ENCODE measurements around the gene ZC3H12D.
"Not testable (repeated sequence)": the region's sequence is repeated elsewhere in the genome, so short reads cannot be mapped to it uniquely, and the experiment has no call there.

Gene ZC3H12D

GRCh38 chr6:149484733-149485700 lies at the start of gene ZC3H12D:
TSS of gene ZC3H12D (minus strand) at chr6:149485014. CDS start at chr6:149474543, 10,471 bp downstream.
- Mint-ChIP-seq H3K9me3 (no peaks in the 10 kb centered on the region), H3K27ac (peak within 1 kb of the TSS; percentile 98), H3K27me3 (no peaks in the 10 kb centered on the region), H3K36me3 (peaks cover 11 to 12% of the 10 kb centered on the region in 2 donors), H3K4me1 (peaks cover 58 to 91% of the 10 kb centered on the region in 2 donors), H3K4me3 (peak within 1 kb of the TSS; percentile 91)
- ATAC-seq (replicated peaks) (peak; percentile 56 to 62), DNase-seq (peak; percentile 79)

GRCh38 chr6:149529650-149530049 lies 44.8 kb upstream of the ZC3H12D start:
- Mint-ChIP-seq H3K4me1 (peaks cover 13 to 17% of the 10 kb centered on the region in 2 donors), H3K9me3 (no peaks in the 10 kb centered on the region), H3K4me3 (peak overlapping the region in 1 of 2 donors; percentile 50), H3K36me3 (peaks cover 29 to 36% of the 10 kb centered on the region in 2 donors), H3K27me3 (no peaks in the 10 kb centered on the region), H3K27ac (peak overlapping the region; percentile 15)
- DNase-seq (no peak), ATAC-seq (replicated peaks) (peak; percentile 43 to 63)

- Mint-ChIP-seq H3K27ac (no peak overlapping the region), H3K9me3 (no peaks in the 10 kb centered on the region), H3K27me3 (no peaks in the 10 kb centered on the region), H3K4me3 (no peak overlapping the region), H3K36me3 (peaks cover 18 to 41% of the 10 kb centered on the region in 2 donors), H3K4me1 (peaks cover 10 to 12% of the 10 kb centered on the region in 2 donors)
- ATAC-seq (replicated peaks) (no peak), DNase-seq (no peak)
Observed at GRCh38 chr6:149515494-149515893, 30.7 kb upstream of the ZC3H12D start.

- no peak for DNase-seq
- Mint-ChIP-seq H3K36me3 (peaks cover 18 to 39% of the 10 kb centered on the region in 2 donors), H3K9me3 (no peaks in the 10 kb centered on the region), H3K4me1 (peaks cover 10 to 12% of the 10 kb centered on the region in 2 donors), H3K27ac (no peak overlapping the region), H3K27me3 (no peaks in the 10 kb centered on the region), H3K4me3 (no peak overlapping the region)
- peak; percentile 58 to 72 for ATAC-seq (replicated peaks)
Observed at GRCh38 chr6:149513915-149514314, 29.1 kb upstream of the ZC3H12D start.

- H3K4me1 Mint-ChIP-seq = peaks cover 10 to 16% of the 10 kb centered on the region in 2 donors
- no peak overlapping the region for H3K4me3 Mint-ChIP-seq
- no peaks in the 10 kb centered on the region for H3K27me3 Mint-ChIP-seq
- peaks cover 18 to 38% of the 10 kb centered on the region in 2 donors for H3K36me3 Mint-ChIP-seq
- no peaks in the 10 kb centered on the region for H3K9me3 Mint-ChIP-seq
- peak overlapping the region; percentile 56 for H3K27ac Mint-ChIP-seq
- no peak for ATAC-seq (replicated peaks)
- DNase-seq = no peak
Observed at GRCh38 chr6:149510793-149511512, 26.1 kb upstream of the ZC3H12D start.

- H3K36me3 Mint-ChIP-seq = peaks cover 23 to 38% of the 10 kb centered on the region in 2 donors
- H3K4me1 Mint-ChIP-seq = peaks cover 5 to 14% of the 10 kb centered on the region in 2 donors
- no peaks in the 10 kb centered on the region for H3K9me3 Mint-ChIP-seq
- H3K27me3 Mint-ChIP-seq = no peaks in the 10 kb centered on the region
- H3K27ac Mint-ChIP-seq = no peak overlapping the region
- H3K4me3 Mint-ChIP-seq = no peak overlapping the region
- ATAC-seq (replicated peaks) (no peak), DNase-seq (no peak)
Observed at GRCh38 chr6:149508485-149508884, 23.7 kb upstream of the ZC3H12D start.

- Mint-ChIP-seq H3K27ac (no peak overlapping the region), H3K4me3 (no peak overlapping the region)
Observed at GRCh38 chr6:149503872-149504271, 19.1 kb upstream of the ZC3H12D start.

GRCh38 chr6:149503276-149503675 lies 18.5 kb upstream of the ZC3H12D start:
- H3K9me3 Mint-ChIP-seq = no peaks in the 10 kb centered on the region
- ATAC-seq (replicated peaks) = no peak
- H3K27me3 Mint-ChIP-seq = no peaks in the 10 kb centered on the region
- DNase-seq = no peak
- peaks cover 25 to 35% of the 10 kb centered on the region in 2 donors for H3K36me3 Mint-ChIP-seq
- H3K27ac Mint-ChIP-seq = peak overlapping the region; percentile 51
- H3K4me1 Mint-ChIP-seq = peaks cover 9 to 22% of the 10 kb centered on the region in 2 donors
- H3K4me3 Mint-ChIP-seq = no peak overlapping the region

More at GRCh38 chr6:149503872-149504271, 19.1 kb upstream of the ZC3H12D start:
- no peak for ATAC-seq (replicated peaks)
- DNase-seq = no peak
- Mint-ChIP-seq H3K36me3 (peaks cover 25 to 35% of the 10 kb centered on the region in 2 donors), H3K4me1 (peaks cover 9 to 22% of the 10 kb centered on the region in 2 donors), H3K27me3 (no peaks in the 10 kb centered on the region), H3K9me3 (no peaks in the 10 kb centered on the region)

GRCh38 chr6:149501768-149502167 lies 17.0 kb upstream of the ZC3H12D start:
- no peak overlapping the region for H3K4me3 Mint-ChIP-seq
- no peaks in the 10 kb centered on the region for H3K9me3 Mint-ChIP-seq
- DNase-seq (no peak), ATAC-seq (replicated peaks) (no peak)
- peaks cover 20 to 37% of the 10 kb centered on the region in 2 donors for H3K36me3 Mint-ChIP-seq
- H3K27ac Mint-ChIP-seq = peak overlapping the region; percentile 28
- peaks cover 11 to 25% of the 10 kb centered on the region in 2 donors for H3K4me1 Mint-ChIP-seq
- no peaks in the 10 kb centered on the region for H3K27me3 Mint-ChIP-seq

- Mint-ChIP-seq H3K9me3 (no peaks in the 10 kb centered on the region), H3K27ac (no peak overlapping the region), H3K4me3 (no peak overlapping the region), H3K4me1 (peaks cover 16 to 30% of the 10 kb centered on the region in 2 donors), H3K27me3 (no peaks in the 10 kb centered on the region), H3K36me3 (peaks cover 23 to 41% of the 10 kb centered on the region in 2 donors)
- no peak for ATAC-seq (replicated peaks)
- DNase-seq = no peak
Observed at GRCh38 chr6:149501201-149501600, 16.4 kb upstream of the ZC3H12D start.

- H3K27ac Mint-ChIP-seq = no peak overlapping the region
Observed at GRCh38 chr6:149500096-149500495, 15.3 kb upstream of the ZC3H12D start.

GRCh38 chr6:149499066-149499465 lies 14.3 kb upstream of the ZC3H12D start:
- DNase-seq (no peak), ATAC-seq (replicated peaks) (no peak)
- Mint-ChIP-seq H3K27me3 (no peaks in the 10 kb centered on the region), H3K4me3 (no peak overlapping the region), H3K36me3 (peaks cover 12 to 27% of the 10 kb centered on the region in 2 donors), H3K27ac (no peak overlapping the region), H3K4me1 (peaks cover 26 to 45% of the 10 kb centered on the region in 2 donors), H3K9me3 (no peaks in the 10 kb centered on the region)

More at GRCh38 chr6:149500096-149500495, 15.3 kb upstream of the ZC3H12D start:
- Mint-ChIP-seq H3K4me3 (no peak overlapping the region), H3K36me3 (peaks cover 15 to 31% of the 10 kb centered on the region in 2 donors), H3K9me3 (no peaks in the 10 kb centered on the region), H3K4me1 (peaks cover 16 to 35% of the 10 kb centered on the region in 2 donors), H3K27me3 (no peaks in the 10 kb centered on the region)
- ATAC-seq (replicated peaks) (peak; percentile 45 to 55), DNase-seq (no peak)

GRCh38 chr6:149497365-149497764 lies 12.6 kb upstream of the ZC3H12D start:
- no peaks in the 10 kb centered on the region for H3K27me3 Mint-ChIP-seq
- H3K27ac Mint-ChIP-seq = no peak overlapping the region
- peaks cover 37 to 60% of the 10 kb centered on the region in 2 donors for H3K4me1 Mint-ChIP-seq
- no peak for DNase-seq
- no peak overlapping the region for H3K4me3 Mint-ChIP-seq
- H3K9me3 Mint-ChIP-seq = no peaks in the 10 kb centered on the region
- no peak for ATAC-seq (replicated peaks)
- H3K36me3 Mint-ChIP-seq = peaks cover 11 to 24% of the 10 kb centered on the region in 2 donors

GRCh38 chr6:149496597-149496996 lies 11.8 kb upstream of the ZC3H12D start:
- Mint-ChIP-seq H3K27ac (peak overlapping the region; percentile 93), H3K4me1 (peaks cover 37 to 60% of the 10 kb centered on the region in 2 donors), H3K4me3 (peak overlapping the region; percentile 21 to 60), H3K36me3 (peaks cover 8 to 24% of the 10 kb centered on the region in 2 donors)
- ATAC-seq (replicated peaks) = peak; percentile 69 to 78
- not testable (repeated sequence) for DNase-seq, H3K9me3 Mint-ChIP-seq, H3K27me3 Mint-ChIP-seq

Data from stimulated activated naive B cell treated with anti-CD40 and anti-IgM and Interleukin-4, amounts not matched to agents 10 μg/mL and 1 μg/mL and 100 μg/mL, for 72 hours (primary cell).